DND-41 (cell line): ENCODE results near the gene ITGB7.

Source experiments
- ATAC-seq: fragments of 200-7000 bp; cut with Tn5 transposase; 3 replicates; pipeline ENCODE4 v1.9.1; 2021; ENCODE audit warnings: low read depth; ENCODE audit not compliant: insufficient read depth
- DNase-seq: peaks from one replicate; pipeline ENCODE4 v3.0.0-alpha.2; 2020
- H2AFZ ChIP-seq: 2 replicates; pipeline ENCODE4 v1.6.0; 2012; ENCODE audit warnings: low read depth, low read length
- H3K27ac ChIP-seq: 2 replicates; pipeline ENCODE4 v1.5.1; 2012; ENCODE audit warnings: low read length, inconsistent platforms
- H3K27me3 ChIP-seq: fragments of 200-600 bp; sonication (generic); 2 replicates; pipeline ENCODE4 v1.6.0; 2012; ENCODE audit warnings: low read length, mild to moderate bottlenecking, inconsistent platforms; ENCODE audit not compliant: insufficient read depth, poor library complexity
- H3K36me3 ChIP-seq: 2 replicates; pipeline ENCODE4 v1.5.1; 2012; ENCODE audit warnings: low read length, inconsistent platforms; ENCODE audit not compliant: insufficient read depth
- H3K4me1 ChIP-seq: 2 replicates; pipeline ENCODE4 v1.5.1; 2012; ENCODE audit warnings: mild to moderate bottlenecking, low read length; ENCODE audit not compliant: insufficient read depth
- H3K4me2 ChIP-seq: 2 replicates; pipeline ENCODE4 v1.6.0; 2012; ENCODE audit warnings: mild to moderate bottlenecking, moderate library complexity, low read length, inconsistent platforms; ENCODE audit not compliant: insufficient read depth
- H3K4me3 ChIP-seq, 2 experiments: fragments of 200-600 bp in 1 of 2; shearing (Covaris generic) in 1 of 2; 2 replicates each; pipeline ENCODE4 v1.5.1; 2012 to 2016; ENCODE audit warnings: inconsistent platforms in 2 of 2, low read length in 2 of 2, mild to moderate bottlenecking in 2 of 2, low read depth in 1 of 2, moderate library complexity in 1 of 2
- H3K79me2 ChIP-seq: 2 replicates; pipeline ENCODE4 v1.6.0; 2012; ENCODE audit warnings: low read length, inconsistent platforms; ENCODE audit not compliant: insufficient read depth
- H3K9ac ChIP-seq: 2 replicates; pipeline ENCODE4 v1.6.0; 2012; ENCODE audit warnings: low read depth, mild to moderate bottlenecking, inconsistent platforms, low read length, moderate library complexity
- H3K9me3 ChIP-seq: 2 replicates; pipeline ENCODE4 v1.5.1; 2012; ENCODE audit warnings: low read length, moderate library complexity, mild to moderate bottlenecking, inconsistent platforms; ENCODE audit not compliant: insufficient read depth, severe bottlenecking
- H4K20me1 ChIP-seq: 2 replicates; pipeline ENCODE4 v1.6.0; 2012; ENCODE audit warnings: low read length; ENCODE audit not compliant: insufficient read depth
- CTCF ChIP-seq: IDR thresholded peaks from 2 replicates; pipeline ENCODE4 v1.5.1; 2012; ENCODE audit warnings: borderline replicate concordance, low read length, moderate library complexity, mild to moderate bottlenecking; ENCODE audit not compliant: poor library complexity, severe bottlenecking; ENCODE audit errors: extremely low read depth
- EZH2 ChIP-seq: IDR thresholded peaks from 3 replicates; pipeline ENCODE4 v1.6.1; 2012; ENCODE audit warnings: borderline replicate concordance, low read depth, mild to moderate bottlenecking, moderate library complexity, low read length, inconsistent platforms; ENCODE audit not compliant: severe bottlenecking

ITGB7 gene

DNA sequence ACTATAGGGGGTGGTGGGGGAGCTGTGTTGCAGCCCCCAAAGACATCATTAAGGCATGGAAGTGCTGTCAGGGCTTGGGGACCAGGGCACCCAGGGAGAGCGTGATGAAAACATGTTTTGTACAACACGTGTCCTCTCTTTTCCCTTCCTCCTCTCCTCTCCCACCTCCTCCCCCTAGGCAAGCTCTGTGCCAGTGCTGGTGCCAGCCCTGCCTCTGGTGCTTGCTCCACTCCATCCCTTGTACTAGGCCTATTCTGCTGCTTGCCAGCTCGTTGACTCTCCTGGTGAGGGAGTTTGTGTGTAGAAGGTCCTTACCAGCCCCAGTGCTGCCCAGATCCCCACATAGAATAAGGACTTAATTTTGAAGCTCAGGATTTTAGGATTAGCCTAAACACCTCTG is 28.1 kb upstream of the ITGB7 start:
- TF ChIP-seq CTCF (no peak), EZH2 (no peak)
- Histone ChIP-seq H3K4me1 (peaks cover 26% of the 10 kb centered on the region), H3K9ac (no peak overlapping the region), H3K27ac (no peak overlapping the region), H4K20me1 (no peaks in the 10 kb centered on the region), H3K4me2 (no peak overlapping the region), H3K9me3 (no peaks in the 10 kb centered on the region), H3K27me3 (no peaks in the 10 kb centered on the region), H3K4me3 (no peak overlapping the region), H2AFZ (no peak overlapping the region), H3K79me2 (no peaks in the 10 kb centered on the region), H3K36me3 (no peaks in the 10 kb centered on the region)
- no peak for DNase-seq
- no peak for ATAC-seq

GRCh38 chr12:53234271-53234914 is 27.3 kb upstream of the ITGB7 start:
- H4K20me1 ChIP-seq = no peaks in the 10 kb centered on the region
- TF ChIP-seq EZH2 (no peak), CTCF (no peak)
- ATAC-seq = no peak
- no peaks in the 10 kb centered on the region for H3K79me2 ChIP-seq
- no peaks in the 10 kb centered on the region for H3K9me3 ChIP-seq
- peaks cover 26% of the 10 kb centered on the region for H3K4me1 ChIP-seq
- H3K27me3 ChIP-seq = no peaks in the 10 kb centered on the region
- no peak overlapping the region for H3K9ac ChIP-seq
- no peak overlapping the region for H2AFZ ChIP-seq
- H3K27ac ChIP-seq = no peak overlapping the region
- DNase-seq = no peak
- H3K36me3 ChIP-seq = no peaks in the 10 kb centered on the region
- no peak overlapping the region for H3K4me3 ChIP-seq
- H3K4me2 ChIP-seq = no peak overlapping the region

DNA sequence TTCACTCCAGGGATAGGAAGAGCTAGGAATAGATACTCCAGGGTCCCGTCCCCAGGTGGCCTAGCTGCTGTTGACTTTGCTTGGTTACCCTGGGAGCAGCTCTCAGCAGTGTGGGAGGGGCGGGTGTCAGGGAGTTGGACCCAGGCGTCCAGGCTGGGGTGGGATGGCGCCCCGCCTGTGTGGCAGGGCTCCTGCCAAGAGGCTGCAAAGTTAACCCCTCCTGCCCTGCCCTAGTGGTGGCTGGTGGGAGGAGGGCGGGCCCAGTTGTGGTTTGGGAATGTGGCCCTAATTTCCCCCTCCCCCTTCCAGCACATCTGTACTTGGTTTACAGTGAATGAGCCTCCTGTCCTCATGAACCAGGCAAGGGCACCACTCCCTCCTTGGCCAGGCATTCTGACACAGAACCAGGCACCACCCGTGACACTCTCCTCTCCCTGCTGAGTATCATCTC is 26.6 kb upstream of the ITGB7 start:
- Histone ChIP-seq H3K27ac (no peak overlapping the region), H3K9me3 (no peaks in the 10 kb centered on the region), H3K36me3 (no peaks in the 10 kb centered on the region), H3K4me2 (peak overlapping the region; percentile 91), H2AFZ (no peak overlapping the region), H3K4me1 (peaks cover 26% of the 10 kb centered on the region), H3K4me3 (no peak overlapping the region), H3K27me3 (no peaks in the 10 kb centered on the region), H3K79me2 (no peaks in the 10 kb centered on the region), H3K9ac (0 out of 2 replicates have a peak overlapping the region, but pooled peaks have one; percentile 40), H4K20me1 (no peaks in the 10 kb centered on the region)
- DNase-seq (no peak), ATAC-seq (no peak)
- TF ChIP-seq EZH2 = no peak
- TF ChIP-seq CTCF = no peak
